C4-2B (cell line): Measurements from ENCODE around the gene IL20RB.

Experiments
- H3K27ac ChIP-seq: fragments of 450-650 bp; 2 replicates; pipeline ENCODE4 v1.5.1; 2017
- CTCF ChIP-seq: fragments of 450-650 bp; conservative IDR thresholded peaks from 2 replicates; pipeline ENCODE4 v1.5.1; 2017; ENCODE audit warnings: mild to moderate bottlenecking
- ZFX ChIP-seq: fragments of 450-650 bp; IDR thresholded peaks from 2 replicates; pipeline ENCODE4 v1.6.1; 2017

Gene IL20RB

GRCh38 chr3:136932523-136932922 lies 25.3 kb upstream of the IL20RB start:
- TF ChIP-seq CTCF (no peak), ZFX (no peak)
- H3K27ac ChIP-seq, result no peak overlapping the region

- TF ChIP-seq CTCF (no peak), ZFX (no peak)
- H3K27ac ChIP-seq, result no peak overlapping the region
Observed at GRCh38 chr3:136932978-136933772, 24.6 kb upstream of the IL20RB start.

DNA sequence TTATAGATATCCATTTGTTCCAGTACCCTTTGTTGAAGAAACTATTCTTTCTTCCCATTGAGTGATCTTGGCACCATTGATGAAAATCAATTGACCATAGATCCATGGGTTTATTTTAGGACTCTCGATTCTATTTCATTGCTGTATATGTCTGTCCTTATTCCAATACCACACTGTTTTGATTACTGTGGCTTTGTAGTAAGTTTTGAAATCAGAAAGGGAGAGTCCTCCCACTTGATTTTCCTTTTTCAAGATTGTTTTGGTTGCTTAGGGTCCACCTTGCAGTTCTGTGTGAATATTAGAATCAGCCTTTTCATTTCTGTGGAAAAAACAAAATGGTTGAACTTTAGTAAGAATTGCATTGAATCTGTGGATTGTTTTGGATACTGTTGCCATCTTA lies 20.6 kb upstream of the IL20RB start:
- no peak overlapping the region for H3K27ac ChIP-seq

DNA sequence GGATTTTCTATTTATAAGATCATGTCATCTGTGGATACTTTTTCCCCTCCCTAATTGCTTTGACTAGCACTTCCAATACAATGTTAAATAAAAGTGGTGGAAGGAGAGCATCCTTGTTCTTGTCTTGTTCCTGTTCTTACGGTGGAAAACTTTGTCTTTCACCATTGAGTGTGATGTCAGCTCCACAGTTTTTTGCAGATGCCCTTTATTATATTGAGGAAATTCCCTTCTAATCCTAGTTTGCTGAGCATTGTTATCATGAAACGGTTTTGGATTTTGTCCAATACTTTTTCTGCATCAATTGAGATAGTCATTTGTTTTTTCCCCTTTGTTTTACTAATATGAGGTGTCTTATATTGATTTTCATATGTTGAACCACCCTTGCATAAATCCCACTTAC lies 19.9 kb upstream of the IL20RB start:
- TF ChIP-seq ZFX (no peak), CTCF (no peak)
- H3K27ac ChIP-seq, result no peak overlapping the region

More for the DNA sequence above, 20.6 kb upstream of the IL20RB start:
- no peak for TF ChIP-seq CTCF
- no peak for TF ChIP-seq ZFX

GRCh38 chr3:136938334-136938733 lies 19.4 kb upstream of the IL20RB start:
- H3K27ac ChIP-seq, result no peak overlapping the region
- TF ChIP-seq ZFX (no peak), CTCF (no peak)

- no peak for TF ChIP-seq CTCF
- no peak for TF ChIP-seq ZFX
- H3K27ac ChIP-seq, result no peak overlapping the region
Observed at GRCh38 chr3:136939489-136939888, 18.3 kb upstream of the IL20RB start.

GRCh38 chr3:136942803-136943202 lies 15.0 kb upstream of the IL20RB start:
- H3K27ac ChIP-seq, result no peak overlapping the region
- TF ChIP-seq ZFX (no peak), CTCF (no peak)
